WI38 (cell line): ENCODE data around the gene DARS1.

Experiments used
- H3K4me3 ChIP-seq: 2 replicates; pipeline ENCODE4 v1.5.1; 2011; ENCODE audit warnings: low read depth, mild to moderate bottlenecking, control low read depth, low read length
- CTCF ChIP-seq: IDR thresholded peaks from 2 replicates; pipeline ENCODE4 v1.5.1; 2012; ENCODE audit warnings: low read depth, mild to moderate bottlenecking, control low read depth, low read length

Gene DARS1

GRCh38 chr2:136028001-136028400, 42.6 kb upstream of the DARS1 start:
- no peak overlapping the region for H3K4me3 ChIP-seq
- no peak for TF ChIP-seq CTCF

GRCh38 chr2:136027112-136027511, 41.7 kb upstream of the DARS1 start:
- no peak for TF ChIP-seq CTCF

GRCh38 chr2:136025057-136025973, 39.9 kb upstream of the DARS1 start:
- TF ChIP-seq CTCF = no peak
- H3K4me3 ChIP-seq = no peak overlapping the region

More at GRCh38 chr2:136027112-136027511, 41.7 kb upstream of the DARS1 start:
- H3K4me3 ChIP-seq = no peak overlapping the region

- TF ChIP-seq CTCF = no peak
- no peak overlapping the region for H3K4me3 ChIP-seq
Measured at GRCh38 chr2:136024616-136025015, 39.2 kb upstream of the DARS1 start.

GRCh38 chr2:136024185-136024584, 38.8 kb upstream of the DARS1 start:
- TF ChIP-seq CTCF = no peak
- no peak overlapping the region for H3K4me3 ChIP-seq

- H3K4me3 ChIP-seq = no peak overlapping the region
- TF ChIP-seq CTCF = no peak
Measured at GRCh38 chr2:136023416-136023815, 38.0 kb upstream of the DARS1 start.

GRCh38 chr2:136022396-136023146, 37.1 kb upstream of the DARS1 start:
- H3K4me3 ChIP-seq = no peak overlapping the region
- TF ChIP-seq CTCF = no peak
